Left ventricle myocardium superior (tissue), 1 donor: Measurements from ENCODE around the gene GRIK3. TPM values are rescaled to one million over a fixed set of nuclear protein-coding genes. Genes with fewer than 3 reads are reported as not detected.

Experiments
- ATAC-seq: fragments of 200-7000 bp; cut with Tn5 transposase; one replicate; pipeline ENCODE4 v1.9.1; 2020; ENCODE audit warnings: mild to moderate bottlenecking, moderate library complexity
- DNase-seq: peaks from one replicate; pipeline ENCODE4 v3.0.0-alpha.2; 2020
- intact Hi-C: fragments of 100-400 bp; cut with micrococcal nuclease; formaldehyde crosslinking; loops from one replicate; pipeline ENCODE4 v1.11.0; 2022
- total RNA-seq: library from RNA; stranded (reverse); fragmentation: NEBNext Ultra II Directional; extraction: Animal tissue kit (Norgen Biotek cat#: 25700); gene quantifications from one replicate; pipeline ENCODE4 v1.2.1, GENCODE V29; 2021
- donor health status: DM: no; HTN: yes; CAD: no; lungs with severe emphysema.

Gene GRIK3
- total RNA-seq, 1 donor from 2014 or later: 0.62 TPM

- intact Hi-C loops: no loop called here
- peak; percentile 47 for ATAC-seq
- DNase-seq: no peak
Observed at GRCh38 chr1:36871146-36871971, 163.0 kb downstream of the GRIK3 start.

DNA sequence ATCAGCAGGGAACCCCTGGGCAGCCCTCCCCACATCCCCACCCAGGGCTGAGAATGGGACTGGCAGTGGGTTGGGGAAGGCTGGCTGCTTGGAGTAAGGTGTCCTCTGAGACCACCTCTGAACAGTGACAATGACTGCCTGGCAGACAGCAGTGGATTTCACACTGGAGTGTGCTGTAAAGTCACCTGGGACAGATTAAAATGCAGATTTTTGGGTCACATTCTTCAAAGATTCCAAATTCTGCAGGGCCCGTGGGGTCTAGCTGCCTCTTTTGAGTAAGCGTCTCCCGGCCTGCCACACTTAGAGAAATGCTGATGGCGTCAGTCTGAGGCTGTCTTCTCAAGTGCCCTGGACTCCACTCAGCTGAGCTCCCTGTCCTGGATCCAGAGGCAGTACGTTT, 164.5 kb downstream of the GRIK3 start:
- ATAC-seq (no peak), DNase-seq (no peak)
- intact Hi-C loops: no loop called here

- intact Hi-C loops: no loop called here
- ATAC-seq (no peak), DNase-seq (no peak)
Observed at GRCh38 chr1:36869054-36869453, 165.3 kb downstream of the GRIK3 start.

DNA sequence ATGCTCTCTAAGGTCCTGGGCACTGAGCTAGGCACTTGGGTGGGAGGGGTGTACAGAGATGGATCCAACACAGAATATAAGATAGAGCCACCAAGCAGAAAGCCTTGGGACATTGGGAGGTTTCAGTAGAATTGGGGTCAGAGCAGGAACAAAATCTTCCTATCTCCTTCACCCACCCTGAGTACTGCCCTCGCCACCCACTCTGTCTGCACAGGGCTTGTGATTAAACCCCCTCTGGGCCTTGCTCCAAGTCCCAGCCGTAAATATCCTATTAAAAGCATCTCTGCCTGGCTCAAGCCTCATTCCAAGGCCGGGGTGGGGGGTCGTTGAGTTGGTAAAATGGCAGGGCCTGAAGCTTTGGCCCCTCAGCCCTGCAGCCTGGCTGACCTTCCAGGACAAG, 166.7 kb downstream of the GRIK3 start:
- ATAC-seq (no peak), DNase-seq (no peak)
- intact Hi-C loops: no loop called here

GRCh38 chr1:36866169-36866814, 168.0 kb downstream of the GRIK3 start:
- DNase-seq (no peak), ATAC-seq (no peak)
- intact Hi-C loops: no loop called here

- no peak for ATAC-seq
- intact Hi-C loops: no loop called here
- DNase-seq: no peak
Observed at GRCh38 chr1:36865602-36865900, 168.8 kb downstream of the GRIK3 start.

- intact Hi-C loops: no loop called here
- no peak for DNase-seq
- peak; percentile 53 for ATAC-seq
Observed at GRCh38 chr1:36864823-36865601, 169.3 kb downstream of the GRIK3 start.

DNA sequence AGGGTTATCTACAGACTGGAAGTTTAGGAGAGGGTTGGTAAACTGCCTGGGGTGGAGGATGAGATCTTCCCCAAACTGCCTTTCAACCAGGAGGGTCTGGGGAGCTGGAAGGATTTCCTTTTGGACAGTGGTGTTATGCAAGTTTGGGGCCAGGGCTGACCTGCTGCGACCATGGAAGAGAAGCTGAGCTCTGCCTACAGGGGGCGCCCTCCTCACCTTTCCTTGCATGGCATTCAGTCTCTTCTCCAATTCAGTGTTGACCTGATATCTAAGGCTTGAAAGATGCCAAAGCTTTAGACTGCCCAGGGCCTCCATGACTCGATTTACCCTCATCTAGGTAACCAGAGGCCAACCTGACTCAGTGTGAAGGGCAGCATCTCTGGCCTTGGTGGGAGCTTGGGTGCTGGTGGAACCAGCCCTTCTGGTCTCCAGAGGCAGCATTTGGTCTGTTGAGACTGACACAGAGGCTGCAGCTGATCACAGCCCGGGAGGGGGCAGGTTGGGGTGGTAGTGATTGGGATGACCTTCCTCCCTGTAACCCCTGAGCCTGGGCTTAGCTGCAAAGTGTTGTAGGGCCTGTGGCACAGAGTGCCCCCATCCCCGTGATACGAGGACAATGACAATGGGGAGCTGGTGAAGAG, 170.0 kb downstream of the GRIK3 start:
- intact Hi-C loops: no loop called here
- ATAC-seq (no peak), DNase-seq (no peak)

- intact Hi-C loops: no loop called here
- DNase-seq (no peak), ATAC-seq (no peak)
Observed at GRCh38 chr1:36863500-36863899, 170.8 kb downstream of the GRIK3 start.

GRCh38 chr1:36863061-36863460, 171.3 kb downstream of the GRIK3 start:
- DNase-seq (no peak), ATAC-seq (no peak)
- intact Hi-C loops: no loop called here

GRCh38 chr1:36861375-36861774, 172.9 kb downstream of the GRIK3 start:
- intact Hi-C loops: no loop called here
- DNase-seq: no peak
- no peak for ATAC-seq

- ATAC-seq (no peak), DNase-seq (no peak)
- intact Hi-C loops: no loop called here
Observed at GRCh38 chr1:36859926-36860325, 174.4 kb downstream of the GRIK3 start.

DNA sequence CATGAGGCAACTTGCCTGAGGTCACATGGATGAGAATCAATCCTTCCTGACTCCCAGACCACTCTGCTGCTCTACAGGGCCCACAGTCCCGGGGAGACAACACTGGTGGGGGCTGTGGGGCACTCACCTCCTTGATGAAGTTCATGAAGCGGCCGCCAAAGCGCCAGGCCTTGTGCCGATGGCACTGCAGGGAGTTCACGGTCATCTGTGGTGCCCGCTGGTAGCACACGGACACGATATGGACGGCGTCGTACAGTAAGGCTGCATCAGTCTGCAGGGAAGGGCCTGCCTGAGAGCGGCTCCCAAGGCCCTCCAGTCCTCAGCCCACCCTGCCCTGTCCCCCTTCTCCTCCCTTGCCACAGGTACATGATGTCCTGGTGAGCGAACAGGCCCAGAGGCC, 175.3 kb downstream of the GRIK3 start:
- intact Hi-C loops: no loop called here
- ATAC-seq (no peak), DNase-seq (no peak)

- no peak for DNase-seq
- intact Hi-C loops: no loop called here
- no peak for ATAC-seq
Observed at GRCh38 chr1:36858553-36858952, 175.8 kb downstream of the GRIK3 start.

DNA sequence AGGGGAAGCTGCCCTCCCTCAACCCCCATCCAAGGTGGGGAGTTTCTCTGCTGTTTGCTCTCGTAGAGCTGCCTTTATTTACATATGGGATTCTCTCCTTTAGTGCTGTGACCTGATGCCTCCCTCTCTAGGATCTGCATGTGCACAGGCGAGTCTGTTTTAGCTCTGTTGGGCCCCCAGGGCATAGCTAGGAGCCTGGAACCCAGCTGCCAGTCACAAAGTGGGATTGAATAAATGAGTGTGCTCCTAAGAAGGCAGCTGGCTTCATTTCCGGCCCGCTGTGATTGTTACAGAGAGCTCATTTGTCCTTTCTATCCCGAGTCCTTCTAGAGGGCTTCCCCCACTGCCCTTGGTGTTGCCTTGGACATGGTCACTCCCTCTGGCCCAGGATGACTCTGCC, 176.6 kb downstream of the GRIK3 start:
- DNase-seq: no peak
- no peak for ATAC-seq
- intact Hi-C loops: no loop called here

GRCh38 chr1:36855699-36856494, 178.4 kb downstream of the GRIK3 start:
- intact Hi-C loops: no loop called here
- no peak for DNase-seq
- no peak for ATAC-seq

GRCh38 chr1:36853638-36854037, 180.7 kb downstream of the GRIK3 start:
- no peak for ATAC-seq
- intact Hi-C loops: no loop called here
- DNase-seq: no peak

DNA sequence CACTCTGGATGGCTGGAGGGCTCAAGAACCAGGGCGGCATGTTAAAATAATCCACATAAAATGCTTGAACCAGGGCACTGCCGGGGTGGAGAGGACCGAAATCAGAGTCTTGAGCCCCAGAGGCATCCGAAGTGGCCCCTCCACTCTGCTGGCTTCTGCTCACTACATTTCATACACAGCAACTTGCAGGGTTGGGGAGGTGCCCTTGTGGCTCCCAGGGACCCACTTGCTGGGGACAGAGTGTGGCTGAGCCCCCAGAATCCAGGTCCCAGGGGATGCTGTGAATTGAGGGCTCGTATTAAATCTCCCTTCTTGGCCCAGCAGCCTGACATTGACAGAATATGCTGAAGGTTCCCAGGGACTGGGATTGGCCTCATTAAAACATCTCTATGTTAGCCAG, 181.7 kb downstream of the GRIK3 start:
- no peak for DNase-seq
- no peak for ATAC-seq
- intact Hi-C loops: no loop called here

- intact Hi-C loops: no loop called here
- ATAC-seq (no peak), DNase-seq (no peak)
Observed at GRCh38 chr1:36851595-36851994, 182.7 kb downstream of the GRIK3 start.
